Kidney (tissue), 14 donors: ENCODE data around the gene FAM180B. TPM values are rescaled to one million over a fixed set of nuclear protein-coding genes. Genes with fewer than 3 reads are reported as not detected.

Experiments used
- DNase-seq, 5 donors: peaks; one replicate each; pipeline ENCODE4 v3.0.0-alpha.2; 2013 to 2020
- FAIRE-seq: peaks from 2 replicates; lab custom pipeline; 2012; peaks lifted over from hg19 to GRCh38; lab: Jason Lieb, UNC
- H3K27ac ChIP-seq, 2 donors: one replicate each; pipeline ENCODE4 v1.7.0; 2013; ENCODE audit warnings: low read depth in 2 of 2, low read length in 2 of 2, inconsistent platforms in 1 of 2
- H3K27me3 ChIP-seq: one replicate; pipeline ENCODE4 v1.7.1; 2013; ENCODE audit warnings: low read length, inconsistent platforms; ENCODE audit not compliant: control insufficient read depth, insufficient read depth
- H3K36me3 ChIP-seq, 3 donors: one replicate each; pipeline versions ENCODE4 v1.7.0 to v1.7.1; 2013; ENCODE audit warnings: low read length in 3 of 3, control low read depth in 1 of 3, inconsistent platforms in 1 of 3; ENCODE audit not compliant: insufficient read depth in 3 of 3, control insufficient read depth in 2 of 3
- H3K4me1 ChIP-seq, 3 donors: one replicate each; pipeline versions ENCODE4 v1.7.0 to v1.7.1; 2013; ENCODE audit warnings: low read length in 3 of 3, inconsistent platforms in 1 of 3, low read depth in 1 of 3; ENCODE audit not compliant: control insufficient read depth in 2 of 3, insufficient read depth in 2 of 3
- H3K4me3 ChIP-seq, 3 donors: one replicate each; pipeline versions ENCODE4 v1.7.0 to v1.8.1; 2013; ENCODE audit warnings: low read length in 3 of 3, control low read depth in 1 of 3, inconsistent platforms in 1 of 3
- H3K9ac ChIP-seq, 3 donors: one replicate each; pipeline versions ENCODE4 v1.7.0 to v1.7.1; 2013; ENCODE audit warnings: low read length in 3 of 3, control low read depth in 1 of 3, inconsistent platforms in 1 of 3
- H3K9me3 ChIP-seq, 3 donors: one replicate each; pipeline versions ENCODE4 v1.7.0 to v1.7.1; 2013; ENCODE audit warnings: low read length in 3 of 3, control low read depth in 1 of 3, inconsistent platforms in 1 of 3; ENCODE audit not compliant: control insufficient read depth in 2 of 3, insufficient read depth in 1 of 3
- intact Hi-C: fragments of 100-400 bp; cut with DNase I; formaldehyde crosslinking; loops from one replicate; pipeline ENCODE4 v1.11.1; 2022
- polyA plus RNA-seq: library from polyadenylated mRNA; stranded (reverse); fragments of 350-450 nt; fragmentation: Illumina TruSeq; extraction: RNeasy Lipid Tissue Mini Kit (QIAGEN cat#74804); gene quantifications from one replicate; pipeline ENCODE4 v1.2.3, GENCODE V29; 2014; ENCODE audit warnings: low read depth, low replicate concordance; ENCODE audit not compliant: insufficient read depth
- total RNA-seq: library from RNA; stranded (reverse); fragmentation: NEBNext Ultra II Directional; extraction: Animal tissue kit (Norgen Biotek cat#: 25700); gene quantifications from one replicate; pipeline ENCODE4 v1.2.1, GENCODE V29; 2021
- TF ChIP-seq, protein P1 (sequence below): IDR thresholded peaks from 3 replicates; pipeline ENCODE4 v1.5.1; 2012; ENCODE audit warnings: mild to moderate bottlenecking, moderate library complexity, borderline replicate concordance; ENCODE audit not compliant: insufficient read depth; ENCODE audit errors: extremely low read depth
- donor health status: control.
- donor health status: control.
- donor health status: control.
- donor health status: control.
- donor health status: control.
- donor health status: DM: yes; HTN: yes; CAD: no.
- donor health status: Normal renal cell carcinoma (clear cell type).

FAM180B gene
- total and polyA plus RNA-seq, 2 donors from 2014 or later, result not detected

DNA sequence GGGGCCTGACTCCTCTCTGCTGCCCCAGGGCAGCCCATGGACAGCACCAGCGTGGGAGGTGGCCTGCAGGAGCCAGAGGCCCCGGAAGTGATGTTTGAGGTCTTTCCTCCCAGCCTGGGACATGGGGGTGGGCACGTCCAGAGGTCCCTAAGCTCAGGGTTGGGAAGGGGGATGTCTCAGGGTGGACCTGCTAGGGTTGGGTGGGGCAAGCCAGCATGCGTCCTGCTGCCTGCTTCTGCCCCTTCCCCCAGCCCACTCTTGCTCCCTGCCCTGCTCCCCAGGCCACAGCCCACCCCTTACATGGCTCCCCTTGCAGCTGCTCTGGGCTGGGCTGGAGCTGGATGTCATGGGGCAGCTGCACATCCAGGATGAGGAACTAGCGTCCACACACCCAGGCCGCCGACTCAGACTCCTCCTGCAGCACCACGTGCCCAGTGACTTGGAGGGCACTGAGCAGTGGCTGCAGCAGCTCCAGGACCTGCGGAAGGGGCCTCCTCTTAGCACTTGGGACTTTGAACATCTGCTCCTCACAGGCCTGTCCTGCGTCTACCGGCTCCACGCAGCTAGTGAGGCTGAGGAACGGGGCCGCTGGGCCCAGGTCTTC lies 1.3 kb downstream of the FAM180B start:
- Histone ChIP-seq H3K27ac (no peak overlapping the region), H3K9me3 (no peaks in the 10 kb centered on the region), H3K36me3 (peaks cover 0 to 14% (median 10%) of the 10 kb centered on the region in 3 donors), H3K4me1 (peaks cover 0 to 2% (median 0%) of the 10 kb centered on the region in 3 donors), H3K27me3 (no peaks in the 10 kb centered on the region), H3K4me3 (no peak overlapping the region), H3K9ac (no peak overlapping the region)
- intact Hi-C loops, result no loop called here
- DNase-seq (peak in 2 of 5 donors; percentile 35 to 73), FAIRE-seq (no peak)
- TF ChIP-seq, protein P1, sequence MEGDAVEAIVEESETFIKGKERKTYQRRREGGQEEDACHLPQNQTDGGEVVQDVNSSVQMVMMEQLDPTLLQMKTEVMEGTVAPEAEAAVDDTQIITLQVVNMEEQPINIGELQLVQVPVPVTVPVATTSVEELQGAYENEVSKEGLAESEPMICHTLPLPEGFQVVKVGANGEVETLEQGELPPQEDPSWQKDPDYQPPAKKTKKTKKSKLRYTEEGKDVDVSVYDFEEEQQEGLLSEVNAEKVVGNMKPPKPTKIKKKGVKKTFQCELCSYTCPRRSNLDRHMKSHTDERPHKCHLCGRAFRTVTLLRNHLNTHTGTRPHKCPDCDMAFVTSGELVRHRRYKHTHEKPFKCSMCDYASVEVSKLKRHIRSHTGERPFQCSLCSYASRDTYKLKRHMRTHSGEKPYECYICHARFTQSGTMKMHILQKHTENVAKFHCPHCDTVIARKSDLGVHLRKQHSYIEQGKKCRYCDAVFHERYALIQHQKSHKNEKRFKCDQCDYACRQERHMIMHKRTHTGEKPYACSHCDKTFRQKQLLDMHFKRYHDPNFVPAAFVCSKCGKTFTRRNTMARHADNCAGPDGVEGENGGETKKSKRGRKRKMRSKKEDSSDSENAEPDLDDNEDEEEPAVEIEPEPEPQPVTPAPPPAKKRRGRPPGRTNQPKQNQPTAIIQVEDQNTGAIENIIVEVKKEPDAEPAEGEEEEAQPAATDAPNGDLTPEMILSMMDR, result no peak

DNA sequence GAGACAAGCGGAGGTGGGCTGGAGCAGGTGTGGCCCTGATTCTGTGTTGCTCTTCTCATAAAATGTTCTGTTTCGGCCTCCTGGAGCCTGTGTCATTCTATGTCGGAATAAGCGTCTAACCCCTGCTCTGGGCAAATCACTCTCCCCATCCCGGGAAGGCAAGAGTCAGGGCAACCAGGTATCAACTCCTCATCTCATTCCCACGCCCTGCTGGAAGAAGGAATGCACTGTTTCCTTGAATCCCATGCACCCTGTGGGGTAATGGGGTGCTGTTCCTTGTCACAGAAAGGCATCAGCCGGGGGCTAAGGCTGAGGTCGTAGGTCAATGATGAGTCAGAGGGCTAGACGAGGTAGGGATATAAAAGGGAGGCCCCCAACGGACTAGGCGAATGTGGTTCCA lies 2.6 kb downstream of the FAM180B start:
- Histone ChIP-seq H3K9me3 (no peaks in the 10 kb centered on the region), H3K4me3 (peak overlapping the region in 1 of 3 donors; percentile 32), H3K4me1 (peaks cover 0 to 2% (median 0%) of the 10 kb centered on the region in 3 donors), H3K9ac (no peak overlapping the region), H3K27ac (no peak overlapping the region), H3K36me3 (peaks cover 0 to 3% (median 3%) of the 10 kb centered on the region in 3 donors), H3K27me3 (peaks cover 3% of the 10 kb centered on the region)
- intact Hi-C loops, result no loop called here
- TF ChIP-seq, protein P1, result no peak
- no peak for DNase-seq
- FAIRE-seq, result no peak

DNA sequence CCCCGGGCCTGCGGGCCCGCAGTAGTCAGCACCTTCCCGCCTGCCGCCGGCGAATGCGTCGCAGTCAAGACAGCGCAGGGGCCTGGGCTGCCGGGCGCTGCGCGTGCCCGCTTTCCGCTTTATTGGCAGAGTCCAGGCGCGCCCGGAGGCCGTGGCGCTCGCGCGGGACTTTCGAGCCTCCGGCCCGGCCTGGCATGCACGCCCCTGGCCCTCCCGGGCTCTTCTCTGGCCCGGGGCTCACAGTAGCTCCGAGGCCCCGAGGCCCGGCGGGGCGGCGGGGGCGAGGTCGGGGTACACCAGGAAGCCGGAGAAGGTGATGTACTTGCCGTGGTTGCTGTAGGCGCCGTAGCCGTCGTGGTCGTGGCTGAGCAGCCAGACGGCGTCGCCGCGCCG lies 3.1 kb downstream of the FAM180B start:
- DNase-seq, result peak in 4 of 5 donors; percentile 59 to 70 (median 66)
- intact Hi-C loops, result no loop called here
- peak overlapping the region in 2 of 3 donors; percentile 32 to 58 for H3K4me3 ChIP-seq

More for the DNA sequence above, 3.1 kb downstream of the FAM180B start:
- TF ChIP-seq, protein P1, result no peak
- Histone ChIP-seq H3K27me3 (peaks cover 3% of the 10 kb centered on the region), H3K9ac (peak overlapping the region in 1 of 3 donors; percentile 20), H3K36me3 (no peaks in the 10 kb centered on the region), H3K4me1 (peaks cover 0 to 2% (median 0%) of the 10 kb centered on the region in 3 donors), H3K9me3 (no peaks in the 10 kb centered on the region), H3K27ac (no peak overlapping the region)
- no peak for FAIRE-seq
